GM12878 (cell line): ENCODE data around the gene P3R3URF. TPM values are rescaled to one million over a fixed set of nuclear protein-coding genes. Genes with fewer than 3 reads are reported as not detected.

ENCODE experiments used
- ATAC-seq: fragments of 200-7000 bp; cut with Tn5 transposase; 3 replicates; pipeline ENCODE4 v1.9.1; 2020; ENCODE audit warnings: mild to moderate bottlenecking, moderate library complexity
- BruUV-seq: library from RNA; stranded (reverse); fragments of 400-500 nt; replicated peaks from 2 replicates; lab custom pipeline; 2021; lab: Mats Ljungman, UMichigan
- CTCF ChIA-PET: fragments of 300-600 bp; sonication (Branson Sonifier 250); formaldehyde crosslinking; extraction: SDS; loops from one replicate; lab custom pipeline; 2021; ENCODE audit warnings: inconsistent platforms; lab: Yijun Ruan, JAX
- POLR2A ChIA-PET: fragments of 350-600 bp; formaldehyde crosslinking; extraction: SDS; loops from one replicate; lab custom pipeline; 2021; ENCODE audit warnings: inconsistent platforms; lab: Charles Lee
- RAD21 ChIA-PET: fragments of 300-600 bp; sonication (Branson Sonifier 250); formaldehyde crosslinking; loops from one replicate; lab custom pipeline; 2023; ENCODE audit warnings: antibody characterized with exemption; ENCODE audit not compliant: unreplicated experiment; lab: Charles Lee
- SMC1A ChIA-PET: fragments of 300-600 bp; sonication (Branson Sonifier 250); formaldehyde crosslinking; loops from one replicate; lab custom pipeline; 2023; ENCODE audit not compliant: unreplicated experiment, uncharacterized antibody; lab: Charles Lee
- DNase-seq: peaks from one replicate; pipeline ENCODE4 v3.0.0-alpha.2; 2011; ENCODE audit warnings: low read depth, low spot score
- FAIRE-seq: peaks from 3 replicates; lab custom pipeline; 2011; peaks lifted over from hg19 to GRCh38; lab: Jason Lieb, UNC
- H2AFZ ChIP-seq: 2 replicates; pipeline ENCODE4 v1.6.0; 2011; ENCODE audit warnings: low read depth, low read length, control low read depth; ENCODE audit not compliant: control insufficient read depth
- H3K27ac ChIP-seq: 2 replicates; pipeline ENCODE4 v1.5.1; 2011; ENCODE audit warnings: control low read depth; ENCODE audit not compliant: control insufficient read depth, insufficient read depth
- H3K27me3 ChIP-seq, 2 experiments: replicated peaks in 1 of 2; 2 replicates each; pipeline versions ENCODE4 v1.6.0 to v1.6.1; 2011; ENCODE audit warnings: low read length in 1 of 2; ENCODE audit not compliant: control insufficient read depth in 2 of 2, insufficient read depth in 2 of 2
- H3K36me3 ChIP-seq, 2 experiments: 2 replicates each; pipeline ENCODE4 v1.5.1; 2011; ENCODE audit warnings: low read length in 1 of 2; ENCODE audit not compliant: control insufficient read depth in 2 of 2, insufficient read depth in 2 of 2
- H3K4me1 ChIP-seq: 2 replicates; pipeline ENCODE4 v1.6.1; 2011; ENCODE audit warnings: mild to moderate bottlenecking, low read length, moderate library complexity, mixed read lengths; ENCODE audit not compliant: control insufficient read depth, insufficient read depth
- H3K4me2 ChIP-seq: 2 replicates; pipeline ENCODE4 v1.6.0; 2011; ENCODE audit warnings: control low read depth; ENCODE audit not compliant: control insufficient read depth, insufficient read depth
- H3K4me3 ChIP-seq: fragments of 200-600 bp; sonication (generic); 2 replicates; pipeline ENCODE4 v1.5.1; 2016
- H3K79me2 ChIP-seq: 2 replicates; pipeline ENCODE4 v1.6.0; 2011; ENCODE audit warnings: low read length; ENCODE audit not compliant: control insufficient read depth, insufficient read depth
- H3K9ac ChIP-seq: 2 replicates; pipeline ENCODE4 v1.8.0; 2011; ENCODE audit warnings: low read length, control low read depth, mixed read lengths; ENCODE audit not compliant: control insufficient read depth, insufficient read depth
- H3K9me3 ChIP-seq: replicated peaks from 3 replicates; pipeline ENCODE4 v1.5.1; 2011; ENCODE audit warnings: mild to moderate bottlenecking, low read length; ENCODE audit not compliant: control insufficient read depth, insufficient read depth
- H4K20me1 ChIP-seq: 2 replicates; pipeline ENCODE4 v1.6.0; 2011; ENCODE audit not compliant: control insufficient read depth, insufficient read depth
- GATAD2B ChIP-seq: fragments of 450-650 bp; conservative IDR thresholded peaks from 2 replicates; pipeline ENCODE4 v1.6.1; 2017; ENCODE audit warnings: low read depth, mild to moderate bottlenecking, moderate library complexity
- JUND ChIP-seq: IDR thresholded peaks from 2 replicates; pipeline ENCODE4 v1.6.1; 2012; ENCODE audit warnings: low read depth, mild to moderate bottlenecking, low read length, improper control_type of control experiment, moderate library complexity
- LARP7 ChIP-seq: fragments of 450-650 bp; IDR thresholded peaks from 2 replicates; pipeline ENCODE4 v1.6.1; 2017; ENCODE audit warnings: mild to moderate bottlenecking
- NFIC ChIP-seq: IDR thresholded peaks from 2 replicates; pipeline ENCODE4 v1.6.1; 2012; ENCODE audit warnings: low read depth, mild to moderate bottlenecking, inconsistent platforms, low read length, moderate library complexity
- NFYB ChIP-seq: IDR thresholded peaks from 2 replicates; pipeline ENCODE4 v1.6.1; 2011; ENCODE audit warnings: low read depth, mild to moderate bottlenecking, low read length, improper control_type of control experiment, moderate library complexity; ENCODE audit not compliant: insufficient read depth
- PAX8 ChIP-seq: fragments of 450-650 bp; IDR thresholded peaks from 2 replicates; pipeline ENCODE4 v1.6.1; 2017; ENCODE audit warnings: mild to moderate bottlenecking, moderate library complexity
- PRDM15 ChIP-seq: fragments of 450-650 bp; formaldehyde crosslinking; IDR thresholded peaks from 2 replicates; pipeline ENCODE4 v1.4.0; 2020; ENCODE audit warnings: mild to moderate bottlenecking, moderate library complexity
- RB1 ChIP-seq: fragments of 450-650 bp; formaldehyde crosslinking; IDR thresholded peaks from 2 replicates; pipeline ENCODE4 v1.6.1; 2017; ENCODE audit warnings: mild to moderate bottlenecking, borderline replicate concordance
- RELA ChIP-seq: fragments of 450-650 bp; IDR thresholded peaks from 2 replicates; pipeline ENCODE4 v1.8.0; 2014; ENCODE audit warnings: borderline replicate concordance; ENCODE audit not compliant: partially characterized antibody
- SIN3A ChIP-seq: IDR thresholded peaks from 2 replicates; pipeline ENCODE4 v1.6.1; 2012; ENCODE audit warnings: low read depth, low read length, improper control_type of control experiment
- SPI1 ChIP-seq: IDR thresholded peaks from 2 replicates; pipeline ENCODE4 v1.6.1; 2011; ENCODE audit warnings: low read depth, mild to moderate bottlenecking, low read length, moderate library complexity, borderline replicate concordance; ENCODE audit not compliant: insufficient read depth
- TCF12 ChIP-seq: IDR thresholded peaks from 2 replicates; pipeline ENCODE4 v1.6.1; 2011; ENCODE audit warnings: low read depth, mild to moderate bottlenecking, low read length
- TCF3 ChIP-seq: IDR thresholded peaks from 2 replicates; pipeline ENCODE4 v1.6.1; 2012; ENCODE audit warnings: low read depth, mild to moderate bottlenecking, low read length, borderline replicate concordance; ENCODE audit not compliant: insufficient read depth
- ZNF207 ChIP-seq: fragments of 450-650 bp; IDR thresholded peaks from 2 replicates; pipeline ENCODE4 v1.6.1; 2014; ENCODE audit warnings: antibody characterized with exemption, mild to moderate bottlenecking, borderline replicate concordance
- WGBS: methylation state at CpG from one replicate; pipeline ENCODE4 v1.1.6; 2016; ENCODE audit warnings: low lambda C conversion rate; ENCODE audit not compliant: insufficient replicate concordance, insufficient coverage; ENCODE audit errors: missing lambda C conversion rate; 5-methylcytosine and 5-hydroxymethylcytosine counted together
- in situ Hi-C: fragments of 300-500 bp; cut with MboI; formaldehyde crosslinking; loops from 9 replicates; pipeline ENCODE4 v1.14.3; 2018; ENCODE audit warnings: mixed read lengths
- intact Hi-C: fragments of 100-400 bp; cut with micrococcal nuclease; formaldehyde crosslinking; loops from one replicate; pipeline ENCODE4 v1.14.2; 2022; ENCODE audit not compliant: unreplicated experiment
- polyA plus RNA-seq, 11 experiments: library from polyadenylated mRNA; depleted of rRNA in 4 of 11; unstranded in 6 of 11; stranded (reverse) in 5 of 11; fragments of >200 nt; fragmentation: Nextera tagmentation in 4 of 11; fragmentation: Illumina TruSeq in 1 of 11; extraction: Ambion mirVana in 4 of 11; extraction: Trizol in 1 of 11; gene quantifications; 1 replicate in 1 of 11; 2 replicates in 10 of 11; pipeline versions ENCODE4 v1.2.1 to v1.2.3, GENCODE V29; 2011 to 2016; ENCODE audit warnings: inconsistent platforms in 2 of 11, missing spikeins in 2 of 11, low read depth in 1 of 11
- total RNA-seq, 4 experiments: library from RNA; depleted of rRNA in 3 of 4; stranded (reverse); fragments of >200 nt in 3 of 4; fragmentation: Illumina TruSeq in 1 of 4; extraction: Trizol in 1 of 4; gene quantifications; 2 replicates each; pipeline versions ENCODE4 v1.2.1 to v1.2.3, GENCODE V29; 2013 to 2021

Gene P3R3URF
- total and polyA plus RNA-seq, 10 of the 15 experiments (the other 5 are each of a cell fraction or from before 2014, with no cell fraction given) = not detected

GRCh38 chr1:46152016-46152415, 24.3 kb downstream of the P3R3URF start:
- no peak for DNase-seq
- Histone ChIP-seq H4K20me1 (no peaks in the 10 kb centered on the region), H2AFZ (no peak overlapping the region), H3K36me3 (no peaks in the 10 kb centered on the region), H3K9ac (no peak overlapping the region), H3K4me3 (no peak overlapping the region), H3K4me2 (no peak overlapping the region), H3K79me2 (no peaks in the 10 kb centered on the region), H3K27me3 (no peaks in the 10 kb centered on the region), H3K9me3 (no peaks in the 10 kb centered on the region; the same call in 2 of the 3 replicates), H3K4me1 (no peaks in the 10 kb centered on the region), H3K27ac (no peak overlapping the region)
- in situ Hi-C loops = no loop called here
- ChIA-PET POLR2A (interaction anchor here (0.9 to 1.1 kb wide), 2 partner anchors 17 to 28 kb away, joined by 3 to 4 read pairs; no protein-coding TSS in a partner anchor), CTCF (interaction anchor here (0.8 kb wide), 2 partner anchors 21 to 77 kb away, joined by 3 read pairs; no protein-coding TSS in a partner anchor), SMC1A (interaction anchor here (0.7 to 1.3 kb wide), 5 partner anchors 11 to 72 kb away, joined by 3 to 5 read pairs (median 3); no protein-coding TSS in a partner anchor), RAD21 (interaction anchor here (0.8 to 1.1 kb wide), 3 partner anchors 18 to 114 kb away, joined by 3 to 5 read pairs (median 4); no protein-coding TSS in a partner anchor)
- WGBS = 11% methylated on average over 3 of the region's 3 CpGs
- peak; percentile 76 for ATAC-seq
- BruUV-seq = no TSS peak
- TF ChIP-seq PAX8 = no peak
- peak; percentile 45; the same call in 1 of the 2 replicates for TF ChIP-seq SPI1
- FAIRE-seq = no peak
- intact Hi-C loops = no loop called here

DNA sequence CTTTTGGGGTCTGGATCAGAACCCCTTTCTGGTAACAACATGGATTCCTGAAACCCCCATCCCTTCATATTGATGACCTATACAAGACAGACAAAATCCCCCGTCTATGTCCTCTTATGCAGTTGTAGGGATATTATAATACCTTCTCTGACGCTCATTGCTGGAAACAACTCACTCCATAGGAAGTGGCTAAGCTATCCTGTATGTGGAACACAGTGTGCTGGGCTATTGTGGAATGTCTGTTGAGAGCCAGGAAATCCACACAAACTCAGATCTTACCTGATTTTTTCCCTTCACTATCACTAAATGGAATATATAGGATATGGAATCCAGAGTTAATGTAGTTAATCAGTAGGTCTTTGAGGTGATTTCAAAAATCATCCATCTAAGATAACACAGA, 26.2 kb downstream of the P3R3URF start:
- FAIRE-seq (no peak), ATAC-seq (no peak), DNase-seq (no peak)
- ChIA-PET CTCF (no interaction called here), RAD21 (interaction anchor here (0.8 kb wide), 1 partner anchor 10 kb away, joined by 3 read pairs; no protein-coding TSS in a partner anchor), POLR2A (interaction anchor here (0.6 kb wide), 1 partner anchor 40 kb away, joined by 7 read pairs; no protein-coding TSS in a partner anchor)
- H4K20me1 ChIP-seq = no peaks in the 10 kb centered on the region
- no peak overlapping the region for H3K4me3 ChIP-seq
- intact Hi-C loops (no loop called here), in situ Hi-C loops (no loop called here)
- H2AFZ ChIP-seq = no peak overlapping the region
- BruUV-seq = no TSS peak
- no peak for TF ChIP-seq RELA
- TF ChIP-seq PRDM15 (CRISPR knock-in tag) = no peak
- no peak for TF ChIP-seq LARP7
- no peak for TF ChIP-seq RB1
- TF ChIP-seq NFIC = no peak
- TF ChIP-seq TCF12 = no peak
- no peak for TF ChIP-seq JUND
- no peak for TF ChIP-seq GATAD2B
- no peak for TF ChIP-seq SIN3A
- no peak for TF ChIP-seq ZNF207
- TF ChIP-seq TCF3 = no peak
- no peak for TF ChIP-seq NFYB
- TF ChIP-seq, all 136 proteins: peak for 0
- Histone ChIP-seq H3K27ac (no peak overlapping the region), H3K36me3 (no peaks in the 10 kb centered on the region), H3K4me1 (no peaks in the 10 kb centered on the region), H3K27me3 (no peaks in the 10 kb centered on the region), H3K79me2 (no peaks in the 10 kb centered on the region), H3K9ac (no peak overlapping the region), H3K9me3 (no peaks in the 10 kb centered on the region; the same call in 2 of the 3 replicates), H3K4me2 (no peak overlapping the region)
- 78% methylated on average over 2 of the region's 2 CpGs for WGBS
- SMC1A ChIA-PET = interaction anchor here (1.0 to 1.2 kb wide), 2 partner anchors 10 to 15 kb away, joined by 3 to 4 read pairs; no protein-coding TSS in a partner anchor
